Right cardiac atrium (tissue), 5 donors: Measurements from ENCODE around the gene SALL3. TPM values are rescaled to one million over a fixed set of nuclear protein-coding genes. Genes with fewer than 3 reads are reported as not detected.

Experiments
- ATAC-seq, 2 donors: fragments of 200-7000 bp; cut with Tn5 transposase; one replicate each; pipeline versions ENCODE4 v1.8.0 to v1.9.1; 2020; ENCODE audit warnings: moderate library complexity in 2 of 2, mild to moderate bottlenecking in 1 of 2
- DNase-seq, 3 donors: peaks; one replicate each; pipeline ENCODE4 v3.0.0-alpha.2; 2020
- H3K27ac ChIP-seq: one replicate; pipeline ENCODE4 v1.5.1; 2013; ENCODE audit warnings: mild to moderate bottlenecking, low read length, control low read depth, moderate library complexity
- H3K27me3 ChIP-seq: one replicate; pipeline ENCODE4 v1.6.1; 2013; ENCODE audit not compliant: control insufficient read depth, insufficient read depth
- H3K4me1 ChIP-seq: one replicate; pipeline ENCODE4 v1.6.1; 2013; ENCODE audit warnings: low read length; ENCODE audit not compliant: control insufficient read depth, insufficient read depth
- H3K4me3 ChIP-seq: one replicate; pipeline ENCODE4 v1.5.1; 2013; ENCODE audit warnings: low read length, control low read depth
- H3K9me3 ChIP-seq: one replicate; pipeline ENCODE4 v1.6.1; 2013; ENCODE audit warnings: low read length; ENCODE audit not compliant: control insufficient read depth
- WGBS: extraction: QIAGEN DNeasy Blood & Tissue Kit; methylation state at CpG from one replicate; pipeline ENCODE4 v1.1.7; 2013; 5-methylcytosine and 5-hydroxymethylcytosine counted together
- intact Hi-C, 4 donors: fragments of 100-400 bp; cut with DNase I; formaldehyde crosslinking; loops; one replicate each; pipeline versions ENCODE4 v1.11.0 to v1.14.0; 2022 to 2023
- polyA plus RNA-seq: library from polyadenylated mRNA; stranded (reverse); fragments of 200-250 nt; gene quantifications from one replicate; pipeline ENCODE4 v1.2.3, GENCODE V29; 2013
- total RNA-seq, 4 donors: library from RNA; stranded (reverse); fragmentation: NEBNext Ultra II Directional; extraction: Animal tissue kit (Norgen Biotek cat#: 25700); gene quantifications; one replicate each; pipeline ENCODE4 v1.2.1, GENCODE V29; 2021
- donor health status: healthy with polysubstance abuse.
- donor health status: DM: no; HTN: yes; CAD: no.
- donor health status: DM: no; HTN: no; CAD: no.
- donor health status: DM: no; HTN: yes; CAD: no; lungs with severe emphysema.
- donor health status: DM: yes; HTN: yes; CAD: no.

The SALL3 gene
- total and polyA plus RNA-seq, 5 donors: 0.14 to 3.1 (median 1.1) TPM

- Histone ChIP-seq H3K27me3 (no peaks in the 10 kb centered on the region), H3K4me3 (no peak overlapping the region)
Measured at GRCh38 chr18:78994977-78995582, 15.5 kb downstream of the SALL3 start.

GRCh38 chr18:78995740-78996395, 16.2 kb downstream of the SALL3 start:
- WGBS: 83% methylated on average over 22 of the region's 22 CpGs
- ATAC-seq (no peak), DNase-seq (no peak)
- Histone ChIP-seq H3K9me3 (no peaks in the 10 kb centered on the region), H3K4me1 (no peaks in the 10 kb centered on the region), H3K27ac (no peak overlapping the region), H3K27me3 (no peaks in the 10 kb centered on the region), H3K4me3 (no peak overlapping the region)
- intact Hi-C loops: no loop called here

More at GRCh38 chr18:78994977-78995582, 15.5 kb downstream of the SALL3 start:
- Histone ChIP-seq H3K27ac (no peak overlapping the region), H3K9me3 (no peaks in the 10 kb centered on the region), H3K4me1 (no peaks in the 10 kb centered on the region)
- ATAC-seq: no peak
- intact Hi-C loops: no loop called here
- DNase-seq: peak in 2 of 3 donors; percentile 45 to 46
- WGBS: 97% methylated on average over 44 of the region's 44 CpGs

GRCh38 chr18:78996741-78997490, 17.3 kb downstream of the SALL3 start:
- Histone ChIP-seq H3K4me3 (no peak overlapping the region), H3K9me3 (no peaks in the 10 kb centered on the region), H3K4me1 (no peaks in the 10 kb centered on the region), H3K27me3 (no peaks in the 10 kb centered on the region), H3K27ac (no peak overlapping the region)
- ATAC-seq (no peak), DNase-seq (no peak)
- intact Hi-C loops: no loop called here
- WGBS: 91% methylated on average over 44 of the region's 44 CpGs

GRCh38 chr18:78998371-78999071, 18.9 kb downstream of the SALL3 start:
- Histone ChIP-seq H3K9me3 (no peaks in the 10 kb centered on the region), H3K4me3 (no peak overlapping the region), H3K4me1 (no peaks in the 10 kb centered on the region), H3K27me3 (no peaks in the 10 kb centered on the region), H3K27ac (no peak overlapping the region)
- intact Hi-C loops: no loop called here
- ATAC-seq (no peak), DNase-seq (no peak)
- WGBS: 73% methylated on average over 18 of the region's 18 CpGs

GRCh38 chr18:78999939-79000338, 20.3 kb downstream of the SALL3 start:
- H3K27me3 ChIP-seq: no peaks in the 10 kb centered on the region
- H3K27ac ChIP-seq: no peak overlapping the region
- H3K4me1 ChIP-seq: no peaks in the 10 kb centered on the region
- ATAC-seq: no peak
- no peaks in the 10 kb centered on the region for H3K9me3 ChIP-seq
- 71% methylated on average over 8 of the region's 8 CpGs for WGBS
- intact Hi-C loops: no loop called here
- DNase-seq: no peak
- no peak overlapping the region for H3K4me3 ChIP-seq

GRCh38 chr18:79000997-79001396, 21.4 kb downstream of the SALL3 start:
- Histone ChIP-seq H3K4me1 (no peaks in the 10 kb centered on the region), H3K9me3 (no peaks in the 10 kb centered on the region), H3K27me3 (no peaks in the 10 kb centered on the region), H3K4me3 (no peak overlapping the region), H3K27ac (no peak overlapping the region)
- DNase-seq (no peak), ATAC-seq (no peak)
- WGBS: 89% methylated on average over 13 of the region's 13 CpGs
- intact Hi-C loops: no loop called here

- ATAC-seq (no peak), DNase-seq (no peak)
- Histone ChIP-seq H3K9me3 (no peaks in the 10 kb centered on the region), H3K27me3 (no peaks in the 10 kb centered on the region), H3K4me3 (no peak overlapping the region), H3K4me1 (no peaks in the 10 kb centered on the region), H3K27ac (no peak overlapping the region)
- 90% methylated on average over 28 of the region's 28 CpGs for WGBS
- intact Hi-C loops: no loop called here
Measured at GRCh38 chr18:79005653-79006052, 26.0 kb downstream of the SALL3 start.

GRCh38 chr18:79006106-79006795, 26.6 kb downstream of the SALL3 start:
- Histone ChIP-seq H3K4me1 (no peaks in the 10 kb centered on the region), H3K9me3 (no peaks in the 10 kb centered on the region), H3K27me3 (no peaks in the 10 kb centered on the region), H3K4me3 (no peak overlapping the region), H3K27ac (no peak overlapping the region)
- intact Hi-C loops: no loop called here
- no peak for DNase-seq
- ATAC-seq: no peak
- 86% methylated on average over 67 of the region's 67 CpGs for WGBS

GRCh38 chr18:79007440-79007839, 27.8 kb downstream of the SALL3 start:
- DNase-seq (no peak), ATAC-seq (no peak)
- Histone ChIP-seq H3K9me3 (no peaks in the 10 kb centered on the region), H3K4me3 (no peak overlapping the region), H3K27ac (no peak overlapping the region), H3K4me1 (no peaks in the 10 kb centered on the region), H3K27me3 (no peaks in the 10 kb centered on the region)
- WGBS: 88% methylated on average over 9 of the region's 9 CpGs
- intact Hi-C loops: no loop called here

- Histone ChIP-seq H3K9me3 (no peaks in the 10 kb centered on the region), H3K4me1 (no peaks in the 10 kb centered on the region), H3K4me3 (no peak overlapping the region), H3K27me3 (no peaks in the 10 kb centered on the region), H3K27ac (no peak overlapping the region)
- ATAC-seq (no peak), DNase-seq (no peak)
- WGBS: 90% methylated on average over 21 of the region's 21 CpGs
- intact Hi-C loops: no loop called here
Measured at GRCh38 chr18:79008356-79008940, 28.8 kb downstream of the SALL3 start.
